ENCODE results near the gene SPATS2L.

DNA sequence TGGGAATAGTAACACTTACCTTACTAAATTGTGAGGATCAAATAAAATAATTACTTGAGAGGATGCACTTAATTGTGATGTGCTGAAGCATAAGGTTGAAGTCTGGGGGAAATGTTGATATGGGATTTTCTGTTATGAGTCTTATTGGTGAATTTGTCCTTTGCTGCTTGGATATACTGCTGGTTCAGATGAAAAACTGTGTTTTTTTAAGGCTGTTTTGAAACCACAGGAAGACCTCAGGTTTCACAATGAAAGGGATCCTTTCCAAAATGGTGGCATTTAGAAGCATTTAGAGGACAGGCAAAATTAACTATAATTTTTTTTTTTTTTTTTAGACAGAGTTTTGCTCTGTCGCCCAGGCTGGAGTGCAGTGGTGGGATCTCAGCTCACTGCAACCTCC, 34.9 kb downstream of the SPATS2L start:
- TF ChIP-seq, protein P1, sequence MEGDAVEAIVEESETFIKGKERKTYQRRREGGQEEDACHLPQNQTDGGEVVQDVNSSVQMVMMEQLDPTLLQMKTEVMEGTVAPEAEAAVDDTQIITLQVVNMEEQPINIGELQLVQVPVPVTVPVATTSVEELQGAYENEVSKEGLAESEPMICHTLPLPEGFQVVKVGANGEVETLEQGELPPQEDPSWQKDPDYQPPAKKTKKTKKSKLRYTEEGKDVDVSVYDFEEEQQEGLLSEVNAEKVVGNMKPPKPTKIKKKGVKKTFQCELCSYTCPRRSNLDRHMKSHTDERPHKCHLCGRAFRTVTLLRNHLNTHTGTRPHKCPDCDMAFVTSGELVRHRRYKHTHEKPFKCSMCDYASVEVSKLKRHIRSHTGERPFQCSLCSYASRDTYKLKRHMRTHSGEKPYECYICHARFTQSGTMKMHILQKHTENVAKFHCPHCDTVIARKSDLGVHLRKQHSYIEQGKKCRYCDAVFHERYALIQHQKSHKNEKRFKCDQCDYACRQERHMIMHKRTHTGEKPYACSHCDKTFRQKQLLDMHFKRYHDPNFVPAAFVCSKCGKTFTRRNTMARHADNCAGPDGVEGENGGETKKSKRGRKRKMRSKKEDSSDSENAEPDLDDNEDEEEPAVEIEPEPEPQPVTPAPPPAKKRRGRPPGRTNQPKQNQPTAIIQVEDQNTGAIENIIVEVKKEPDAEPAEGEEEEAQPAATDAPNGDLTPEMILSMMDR (IDR thresholded peaks at IDR 0.05) = no peak
- TF ChIP-seq POLR2A (IDR thresholded peaks at IDR 0.05) = no peak

Data from breast epithelium (tissue), 3 donors.